NAMALWA (cell line): ENCODE measurements around the gene NEGR1.

Source experiments
- DNase-seq: peaks from one replicate; pipeline ENCODE4 v3.0.0-alpha.2; 2015; ENCODE audit warnings: low spot score

Gene NEGR1

DNA sequence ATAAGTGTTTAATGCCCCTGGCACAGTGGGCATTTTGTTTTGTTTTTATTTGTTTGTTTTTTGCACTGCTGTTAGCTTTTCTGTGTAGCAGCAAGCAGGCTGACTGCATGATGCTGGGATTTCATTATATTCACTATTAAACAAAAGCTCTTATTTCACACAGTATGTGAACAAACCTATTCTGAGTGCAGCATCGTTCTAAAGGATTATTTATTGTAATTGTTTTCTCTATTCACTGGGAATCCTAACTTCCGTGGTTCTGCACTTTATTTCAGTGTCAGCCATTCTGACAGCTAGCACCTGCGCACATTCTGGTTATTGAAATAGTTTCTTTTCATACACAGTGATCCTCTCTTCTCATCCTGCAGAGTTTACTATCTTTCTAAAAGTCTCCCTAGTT lies 595.0 kb downstream of the NEGR1 start:
- no peak for DNase-seq

DNA sequence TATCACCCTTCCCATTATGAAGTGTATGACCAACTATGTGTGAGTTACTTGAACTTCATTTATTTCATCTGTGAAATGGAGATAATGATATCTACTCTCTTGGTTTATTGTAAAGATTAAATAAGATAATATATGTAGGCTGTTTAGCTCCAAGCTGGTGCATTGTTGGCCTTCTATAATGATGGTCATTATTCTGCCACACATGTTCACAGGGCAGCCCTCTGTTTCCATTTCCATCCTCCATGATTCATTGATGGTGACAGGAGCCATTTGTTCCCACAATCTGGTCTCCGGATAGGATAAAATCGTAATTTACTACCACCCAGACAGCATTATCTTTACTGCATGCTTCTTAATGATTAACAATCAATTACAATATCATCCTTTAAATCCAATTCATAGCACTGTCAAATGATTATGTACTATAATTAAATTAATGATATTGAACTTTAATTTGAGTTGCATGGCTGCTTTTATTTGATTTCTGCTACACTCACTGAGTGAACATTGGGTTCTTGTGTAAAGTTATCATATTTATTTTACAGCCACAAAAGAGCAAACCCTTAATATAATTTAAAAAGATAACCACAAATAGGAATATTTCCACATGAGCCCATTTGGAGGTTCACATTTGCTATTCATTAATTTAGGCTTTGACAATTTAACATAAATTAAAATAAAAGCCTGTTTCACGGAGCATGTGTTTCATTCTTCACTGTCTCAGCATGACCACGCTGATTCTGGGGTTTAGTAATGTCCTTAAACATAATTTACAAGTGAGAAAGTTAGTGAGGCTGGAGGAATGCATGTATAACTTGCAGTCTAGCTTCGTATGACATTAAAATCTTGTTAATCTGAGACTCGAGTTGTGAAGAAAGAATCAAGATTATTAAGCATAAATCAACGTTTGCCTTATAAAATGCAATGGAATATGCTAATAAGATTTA lies 605.1 kb downstream of the NEGR1 start:
- DNase-seq: no peak

GRCh38 chr1:71668065-71668464 lies 614.3 kb downstream of the NEGR1 start:
- DNase-seq: no peak

GRCh38 chr1:71667216-71667615 lies 615.1 kb downstream of the NEGR1 start:
- no peak for DNase-seq

- DNase-seq: no peak
These were observed 615.7 kb downstream of the NEGR1 start for GRCh38 chr1:71666609-71667008.

DNA sequence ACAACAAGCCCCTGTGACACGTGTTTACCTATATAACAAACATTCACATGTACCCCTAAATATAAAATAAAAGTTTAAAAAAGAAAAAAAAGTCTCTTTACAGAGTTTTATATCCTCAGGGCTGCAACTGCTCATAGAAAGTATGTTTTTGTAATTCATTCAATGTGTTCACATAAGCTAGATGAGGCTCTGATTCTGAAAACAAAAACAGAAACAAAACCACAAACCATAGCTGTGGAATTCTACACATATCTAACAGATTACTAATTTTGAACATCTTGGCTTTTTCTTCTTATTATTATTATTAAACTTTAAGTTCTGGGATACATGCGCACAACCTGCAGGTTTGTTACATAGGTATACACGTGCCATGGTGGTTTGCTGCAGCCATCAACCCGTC lies 621.9 kb downstream of the NEGR1 start:
- DNase-seq: no peak

DNA sequence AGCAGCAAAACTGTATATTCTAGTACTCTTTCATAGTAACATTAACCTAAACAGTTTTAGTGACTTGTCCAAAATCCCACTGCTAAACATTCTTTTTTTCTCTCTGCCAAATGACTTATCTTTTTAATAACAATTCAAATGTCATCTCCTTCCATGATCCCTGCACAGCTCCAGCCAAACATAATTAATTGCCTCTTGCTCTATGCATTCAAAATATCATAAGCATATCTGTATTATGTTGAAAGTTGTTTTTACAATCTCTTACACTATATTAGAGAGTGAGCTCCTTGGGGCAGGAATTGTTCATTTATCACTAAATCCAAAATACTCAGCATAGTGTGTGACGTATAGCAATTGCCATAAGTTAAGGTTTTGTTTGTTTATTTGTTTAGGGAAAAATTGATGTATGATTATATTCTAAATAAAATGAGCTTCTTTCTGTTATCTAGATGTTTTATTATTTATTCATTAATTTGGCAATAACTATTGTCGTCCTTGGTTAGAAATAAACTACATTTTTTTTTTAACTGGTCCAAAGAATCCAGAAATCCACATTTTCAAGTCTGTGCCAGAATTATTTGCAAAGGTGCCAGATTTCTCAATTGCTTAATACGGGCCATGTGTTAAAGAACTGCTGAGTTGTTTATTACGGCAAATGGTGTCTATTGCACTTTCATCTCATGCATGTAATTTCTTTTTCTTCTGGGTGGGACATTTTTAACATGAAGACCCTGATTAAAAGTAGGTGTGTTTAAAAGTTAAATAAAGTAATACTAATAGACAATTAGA lies 624.3 kb downstream of the NEGR1 start:
- no peak for DNase-seq

DNA sequence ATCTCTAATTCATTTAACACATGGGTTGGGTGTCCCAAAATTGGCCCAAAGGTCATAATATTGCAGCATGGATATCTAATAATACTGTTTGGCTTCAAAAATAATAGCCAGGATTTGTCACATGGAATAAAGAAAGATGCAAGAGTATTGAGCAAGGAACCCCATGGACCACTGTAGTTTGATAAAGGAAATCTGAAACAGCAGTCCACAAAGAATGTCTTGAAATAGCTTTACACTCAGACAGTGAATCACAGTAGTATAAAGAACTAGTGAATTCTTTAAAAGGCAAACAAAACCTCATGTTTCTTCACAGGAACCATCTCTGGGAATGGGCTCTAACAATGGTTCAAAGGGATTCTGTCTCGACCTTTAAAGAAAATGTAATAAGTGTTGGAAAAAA lies 625.4 kb downstream of the NEGR1 start:
- DNase-seq: no peak

- DNase-seq: no peak
These were observed 626.7 kb downstream of the NEGR1 start for GRCh38 chr1:71655604-71656003.

DNA sequence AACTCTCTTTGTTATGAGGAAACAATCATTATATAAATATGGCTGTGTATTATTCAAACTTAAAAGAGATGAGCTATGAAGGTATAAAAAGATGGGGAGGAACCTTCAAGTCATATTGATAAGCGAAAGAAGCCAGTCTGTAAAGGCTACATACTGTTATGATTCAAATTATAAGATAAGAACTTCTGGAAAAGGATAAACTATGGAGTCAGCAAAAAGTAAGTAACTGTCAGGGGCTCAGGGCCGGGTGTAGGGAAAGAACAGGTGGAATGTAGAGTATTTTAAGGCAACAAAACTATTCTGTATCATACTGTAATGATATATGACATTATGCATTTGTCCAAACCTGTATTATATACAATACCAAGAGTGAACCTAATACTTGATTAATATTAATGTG lies 628.4 kb downstream of the NEGR1 start:
- DNase-seq: no peak

DNA sequence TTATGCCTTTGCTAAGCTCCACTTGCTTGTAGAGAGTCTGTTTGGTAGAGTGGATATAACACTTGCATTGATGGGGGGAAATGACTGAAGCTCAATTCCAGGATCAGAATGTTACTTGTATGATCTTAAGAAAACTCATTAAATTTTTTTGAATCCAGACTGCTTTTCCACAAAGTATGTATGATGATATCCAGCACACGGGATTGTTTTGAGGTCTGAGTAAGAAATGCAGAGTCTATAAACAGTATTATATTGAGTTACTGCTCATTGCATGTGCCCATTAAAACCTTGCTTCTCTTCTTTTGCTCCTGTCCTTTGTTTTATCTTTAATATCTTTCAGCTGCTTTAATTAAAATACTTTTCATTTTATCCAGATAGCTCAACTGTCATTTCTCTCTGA lies 631.1 kb downstream of the NEGR1 start:
- DNase-seq: no peak

DNA sequence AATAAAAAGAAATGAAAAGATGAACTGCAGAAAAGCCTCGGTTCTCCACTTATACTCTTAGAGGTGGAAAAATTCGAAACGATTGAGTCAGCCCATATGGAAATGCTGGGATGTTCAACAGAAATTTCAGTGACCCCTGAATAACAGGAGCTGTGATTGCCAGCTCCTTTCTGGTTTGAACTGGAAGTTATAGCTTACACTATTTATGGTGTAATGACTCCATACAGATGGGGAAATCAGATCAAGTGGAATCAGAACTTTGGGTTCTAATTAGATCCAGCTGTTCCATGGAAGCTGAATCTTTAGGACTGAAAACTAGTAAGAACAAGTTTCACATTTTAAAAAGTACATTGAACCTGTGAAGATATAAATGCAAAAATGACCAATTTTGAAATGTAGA lies 632.2 kb downstream of the NEGR1 start:
- DNase-seq: no peak

DNA sequence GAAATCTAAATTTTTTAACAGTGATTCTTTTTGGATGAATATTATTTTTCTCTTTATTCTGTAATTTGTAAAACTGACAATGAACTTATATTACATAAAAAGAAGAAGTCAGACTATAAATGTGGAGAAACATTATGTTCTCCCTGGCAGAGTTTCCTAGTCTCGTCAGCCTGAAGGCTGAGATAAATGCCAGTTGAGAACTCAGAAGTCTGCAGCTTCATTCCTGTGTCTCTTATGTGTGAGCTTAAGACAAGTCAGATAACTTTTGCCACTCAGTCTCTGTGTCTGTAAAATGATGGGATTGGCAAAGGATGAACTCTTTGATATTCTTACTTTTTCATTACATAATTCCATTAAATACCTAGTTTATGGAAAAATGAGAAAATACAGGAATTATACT lies 632.7 kb downstream of the NEGR1 start:
- DNase-seq: no peak

DNA sequence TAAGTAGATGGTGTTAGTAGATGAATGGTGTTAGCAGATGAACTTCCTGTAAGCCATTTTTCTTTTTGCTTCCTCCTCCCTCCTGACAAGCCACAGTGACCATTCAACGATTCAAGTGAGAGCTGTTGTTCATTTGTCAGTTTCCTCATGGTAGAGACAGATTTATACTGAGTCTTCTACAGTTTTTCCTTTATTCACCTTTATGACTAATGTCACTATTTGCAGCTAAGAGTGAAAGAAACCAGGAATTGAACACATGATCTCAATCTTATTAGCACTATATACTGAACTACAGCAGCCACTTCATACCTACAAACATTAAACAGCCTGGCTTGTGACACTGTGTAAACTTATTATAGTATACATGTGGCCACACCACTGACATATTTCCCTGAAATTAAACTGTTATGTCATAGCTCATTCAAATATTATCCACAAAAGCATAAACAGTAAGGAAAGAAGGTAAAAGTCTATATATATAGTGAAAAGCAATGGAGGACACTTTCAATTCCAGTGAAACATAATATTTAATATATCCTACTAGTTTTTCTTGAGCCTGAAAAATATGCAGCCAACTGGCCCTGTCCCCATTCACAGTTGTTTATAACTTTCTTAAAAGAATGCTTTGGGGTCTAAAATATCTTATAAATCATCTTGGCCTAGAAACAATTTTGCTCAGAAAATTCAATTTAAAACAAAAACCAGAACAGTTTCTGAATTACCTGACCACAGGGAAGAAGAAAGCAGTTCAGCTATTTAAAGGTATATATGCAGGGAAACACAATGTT lies 634.6 kb downstream of the NEGR1 start:
- no peak for DNase-seq

GRCh38 chr1:71645015-71645414 lies 637.3 kb downstream of the NEGR1 start:
- no peak for DNase-seq

DNA sequence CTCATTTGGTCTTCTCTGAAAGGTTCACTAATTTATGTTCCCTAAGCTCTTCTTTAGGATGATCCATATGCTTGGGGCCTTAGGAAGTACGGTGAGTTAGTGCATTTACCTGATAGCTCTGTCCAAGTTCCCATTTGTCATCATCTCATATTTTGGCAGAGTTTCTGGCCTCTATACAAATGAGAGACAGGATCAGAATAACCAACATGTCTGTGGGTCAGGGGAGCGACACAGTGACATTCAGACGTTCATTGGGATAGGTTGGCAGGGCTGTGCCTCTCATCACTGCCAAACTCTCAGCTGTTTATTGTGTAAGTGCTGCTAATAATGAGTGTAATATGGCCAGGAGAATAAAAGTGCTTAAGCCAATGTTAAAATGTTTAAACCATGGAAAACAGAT lies 640.4 kb downstream of the NEGR1 start:
- no peak for DNase-seq

- DNase-seq: no peak
These were observed 641.3 kb downstream of the NEGR1 start for GRCh38 chr1:71640998-71641397.

- no peak for DNase-seq
These were observed 642.2 kb downstream of the NEGR1 start for GRCh38 chr1:71640116-71640515.

- no peak for DNase-seq
These were observed 644.1 kb downstream of the NEGR1 start for GRCh38 chr1:71638081-71638766.

DNA sequence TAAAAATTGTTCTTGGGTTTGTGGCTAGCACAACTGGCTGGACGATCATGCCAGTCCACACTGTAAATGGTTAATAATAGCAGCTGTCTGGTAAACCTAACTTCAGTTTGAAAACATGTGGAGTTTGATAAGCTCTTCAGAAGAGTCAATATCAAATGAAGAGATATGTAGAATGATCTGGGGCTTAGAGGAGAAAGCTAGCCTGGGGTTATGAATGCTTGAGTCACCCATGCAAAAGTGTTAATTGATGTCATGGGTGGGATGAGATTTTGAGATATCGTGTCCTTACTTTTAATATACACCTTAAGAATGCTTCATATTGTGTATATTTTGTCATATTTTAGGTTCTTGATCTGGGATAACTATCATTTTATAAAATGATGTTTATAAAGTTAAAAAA lies 646.8 kb downstream of the NEGR1 start:
- DNase-seq: no peak

DNA sequence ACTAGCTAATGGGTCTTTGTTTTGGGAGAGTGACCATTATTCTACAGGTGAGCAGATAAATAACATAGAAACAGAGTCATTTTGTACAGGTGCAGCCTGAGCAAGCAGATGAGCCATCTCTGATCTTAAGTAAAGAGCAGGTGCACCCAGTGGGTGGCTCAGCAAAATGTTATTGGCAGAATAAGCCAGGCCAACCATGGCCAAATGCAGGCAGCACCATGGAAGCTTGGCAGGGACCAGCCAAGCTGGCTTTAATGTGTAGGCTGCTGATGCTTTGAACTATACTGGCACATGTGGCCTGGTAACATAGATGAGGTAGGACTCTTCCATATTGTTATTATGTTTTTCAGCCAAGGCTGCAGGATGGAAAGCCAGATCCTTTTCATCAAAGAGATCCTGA lies 648.2 kb downstream of the NEGR1 start:
- no peak for DNase-seq

DNA sequence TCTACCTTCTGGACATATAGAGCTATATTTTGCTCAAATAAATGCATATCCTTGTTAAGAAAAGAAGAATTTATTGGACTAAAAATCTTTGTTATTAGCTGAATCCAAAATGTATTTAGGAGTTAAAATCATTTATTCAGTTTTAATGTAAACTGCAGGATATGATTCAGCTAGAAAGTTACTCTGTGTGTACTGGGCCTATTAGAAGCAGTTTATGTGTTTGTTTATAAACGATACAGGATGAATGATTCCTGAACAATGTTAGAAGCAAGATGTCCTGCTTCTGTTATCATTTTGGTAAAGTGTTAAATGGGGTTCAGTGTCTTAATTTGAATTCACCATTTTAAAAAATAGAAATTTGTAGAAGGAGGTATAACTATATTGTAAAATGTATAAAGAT lies 652.3 kb downstream of the NEGR1 start:
- no peak for DNase-seq
